HCT116 (cell line): ENCODE data around the gene ARMH3. TPM values are rescaled to one million over a fixed set of nuclear protein-coding genes. Genes with fewer than 3 reads are reported as not detected.

ENCODE experiments used
- ATAC-seq: fragments of 200-7000 bp; cut with Tn5 transposase; 2 replicates; pipeline ENCODE4 v1.9.1; 2020; ENCODE audit warnings: mild to moderate bottlenecking, moderate library complexity
- BruUV-seq: library from RNA; stranded (reverse); fragments of 400-500 nt; replicated peaks from 2 replicates; lab custom pipeline; 2021; lab: Mats Ljungman, UMichigan
- CTCF ChIA-PET: fragments of 300-600 bp; sonication (Branson Sonifier 250); formaldehyde crosslinking; loops from one replicate; lab custom pipeline; 2021; ENCODE audit warnings: antibody characterized with exemption; lab: Charles Lee
- POLR2A ChIA-PET: fragments of 300-600, 350-600 bp; sonication (Branson Sonifier 250); formaldehyde crosslinking; loops from one replicate; lab custom pipeline; 2021; ENCODE audit warnings: antibody characterized with exemption; lab: Charles Lee
- RAD21 ChIA-PET, 2 experiments: fragments of 300-600 bp; sonication (Branson Sonifier 250); formaldehyde crosslinking; loops; one replicate each; lab custom pipeline; 2023; ENCODE audit warnings: low total read pairs in 2 of 2; ENCODE audit not compliant: uncharacterized antibody in 2 of 2, unreplicated experiment in 2 of 2, low non-redundant PET in 1 of 2; lab: Charles Lee
- DNase-seq: peaks from one replicate; pipeline ENCODE4 v3.0.0-alpha.2; 2010; ENCODE audit warnings: low read depth, low spot score
- H2AFZ ChIP-seq: fragments of 200-600 bp; shearing (Covaris generic), sonication (generic); 2 replicates; pipeline ENCODE4 v1.6.1; 2017; ENCODE audit warnings: low read depth, mixed run types, mixed read lengths, antibody characterized with exemption, low read length; ENCODE audit not compliant: poor library complexity, severe bottlenecking
- H3K27ac ChIP-seq: 2 replicates; pipeline ENCODE4 v1.5.1; 2012; ENCODE audit warnings: low read depth, low read length
- H3K27me3 ChIP-seq: fragments of 200-600 bp; sonication (generic); 2 replicates; pipeline ENCODE4 v1.6.1; 2016; ENCODE audit warnings: mixed run types, low read length, mixed read lengths; ENCODE audit not compliant: insufficient read depth
- H3K36me3 ChIP-seq, 2 experiments: fragments of 200-500 bp in 1 of 2; fragments of 200-600 bp in 1 of 2; sonication (Bioruptor generic) in 1 of 2; sonication (generic) in 1 of 2; 2 replicates each; pipeline versions ENCODE4 v1.5.1 to v1.6.1; 2014 to 2016; ENCODE audit warnings: low read length in 2 of 2, inconsistent platforms in 1 of 2, mixed read lengths in 1 of 2, mixed run types in 1 of 2; ENCODE audit not compliant: insufficient read depth in 2 of 2, control insufficient read depth in 1 of 2
- H3K4me1 ChIP-seq, 2 experiments: fragments of 200-600 bp in 1 of 2; sonication (generic) in 1 of 2; 2 replicates each; pipeline versions ENCODE4 v1.5.1 to v1.6.1; 2012 to 2017; ENCODE audit warnings: low read length in 2 of 2, inconsistent platforms in 1 of 2, mild to moderate bottlenecking in 1 of 2, mixed read lengths in 1 of 2, mixed run types in 1 of 2, moderate library complexity in 1 of 2; ENCODE audit not compliant: insufficient read depth in 2 of 2, control insufficient read depth in 1 of 2
- H3K4me2 ChIP-seq: fragments of 200-600 bp; sonication (generic); 2 replicates; pipeline ENCODE4 v1.6.1; 2017; ENCODE audit warnings: mixed run types, low read length, mixed read lengths
- H3K4me3 ChIP-seq, 2 experiments: fragments of 200-600 bp in 1 of 2; sonication (generic) in 1 of 2; replicated peaks in 1 of 2; 2 replicates each; pipeline ENCODE4 v1.5.1; 2011 to 2016; ENCODE audit warnings: low read length in 2 of 2, control low read depth in 1 of 2, low read depth in 1 of 2, mild to moderate bottlenecking in 1 of 2, mixed read lengths in 1 of 2, mixed run types in 1 of 2
- H3K79me2 ChIP-seq: fragments of 200-600 bp; sonication (generic); 2 replicates; pipeline ENCODE4 v1.6.1; 2017; ENCODE audit warnings: mild to moderate bottlenecking, mixed run types, low read length, moderate library complexity, mixed read lengths; ENCODE audit not compliant: insufficient read depth
- H3K9ac ChIP-seq: fragments of 200-600 bp; sonication (generic); 2 replicates; pipeline ENCODE4 v1.6.1; 2016; ENCODE audit warnings: low read length, mixed read lengths
- H3K9me2 ChIP-seq: fragments of 200-600 bp; sonication (generic), shearing (Covaris generic); 2 replicates; pipeline ENCODE4 v1.6.1; 2017; ENCODE audit warnings: mixed run types, mild to moderate bottlenecking, moderate library complexity; ENCODE audit not compliant: insufficient read depth
- H3K9me3 ChIP-seq, 2 experiments: fragments of 200-500 bp in 1 of 2; fragments of 200-600 bp in 1 of 2; sonication (Bioruptor generic) in 1 of 2; sonication (generic) in 1 of 2; 2 replicates each; pipeline ENCODE4 v1.6.1; 2014 to 2017; ENCODE audit warnings: low read length in 2 of 2, mixed read lengths in 2 of 2, inconsistent platforms in 1 of 2, low read depth in 1 of 2, mild to moderate bottlenecking in 1 of 2, mixed run types in 1 of 2, moderate library complexity in 1 of 2; ENCODE audit not compliant: control insufficient read depth in 1 of 2, insufficient read depth in 1 of 2
- H4K20me1 ChIP-seq: fragments of 200-600 bp; sonication (generic), shearing (Covaris generic); 2 replicates; pipeline ENCODE4 v1.6.1; 2017; ENCODE audit warnings: mixed run types, mild to moderate bottlenecking, moderate library complexity; ENCODE audit not compliant: insufficient read depth
- CBX3 ChIP-seq: IDR thresholded peaks from 2 replicates; pipeline ENCODE4 v1.6.1; 2012; ENCODE audit warnings: low read depth
- CEBPB ChIP-seq: IDR thresholded peaks from 2 replicates; pipeline ENCODE4 v1.6.1; 2012; ENCODE audit warnings: low read depth
- EGR1 ChIP-seq: IDR thresholded peaks from 2 replicates; pipeline ENCODE4 v1.6.1; 2012; ENCODE audit warnings: low read depth
- EZH2phosphoT487 ChIP-seq: fragments of 200-600 bp; IDR thresholded peaks from 2 replicates; pipeline ENCODE4 v1.6.1; 2018; ENCODE audit warnings: antibody characterized with exemption, borderline replicate concordance
- FOSL1 ChIP-seq: IDR thresholded peaks from 2 replicates; pipeline ENCODE4 v1.6.1; 2012; ENCODE audit warnings: low read depth
- JUND ChIP-seq: IDR thresholded peaks from 2 replicates; pipeline ENCODE4 v1.6.1; 2012
- POLR2A ChIP-seq: IDR thresholded peaks from 2 replicates; pipeline ENCODE4 v1.7.0; 2011; ENCODE audit warnings: borderline replicate concordance; ENCODE audit not compliant: insufficient read depth, insufficient read length; ENCODE audit errors: extremely low read depth
- POLR2AphosphoS5 ChIP-seq: IDR thresholded peaks from 2 replicates; pipeline ENCODE4 v1.6.1; 2011; ENCODE audit warnings: mild to moderate bottlenecking, low read depth, low read length, moderate library complexity
- RAD21 ChIP-seq: IDR thresholded peaks from 2 replicates; pipeline ENCODE4 v1.6.1; 2012; ENCODE audit warnings: low read depth, mild to moderate bottlenecking
- SIN3A ChIP-seq: IDR thresholded peaks from 2 replicates; pipeline ENCODE4 v1.6.1; 2012; ENCODE audit warnings: low read depth
- SP1 ChIP-seq: IDR thresholded peaks from 2 replicates; pipeline ENCODE4 v1.6.1; 2012; ENCODE audit warnings: low read depth
- SRF ChIP-seq: IDR thresholded peaks from 2 replicates; pipeline ENCODE4 v1.6.1; 2012; ENCODE audit warnings: low read depth
- TCF7L2 ChIP-seq: IDR thresholded peaks from 2 replicates; pipeline ENCODE4 v1.7.0; 2011; ENCODE audit warnings: borderline replicate concordance, inconsistent platforms; ENCODE audit not compliant: insufficient read depth, insufficient read length; ENCODE audit errors: extremely low read depth
- YY1 ChIP-seq: IDR thresholded peaks from 2 replicates; pipeline ENCODE4 v1.6.1; 2011; ENCODE audit warnings: low read length, low read depth, moderate library complexity, mild to moderate bottlenecking; ENCODE audit not compliant: insufficient replicate concordance; ENCODE audit errors: extremely low read depth
- ZFX ChIP-seq: fragments of 450-650 bp; IDR thresholded peaks from 2 replicates; pipeline ENCODE4 v1.6.1; 2017
- intact Hi-C: fragments of 100-400 bp; cut with micrococcal nuclease; formaldehyde crosslinking; loops from 2 replicates; pipeline ENCODE4 v1.10.0; 2022
- total RNA-seq: library from RNA; stranded (reverse); gene quantifications from one replicate; pipeline ENCODE4 v1.2.1, GENCODE V29; 2021; ENCODE audit not compliant: unreplicated experiment
- TF ChIP-seq, protein P1 (sequence below), 3 experiments: fragments of 200-600 bp in 1 of 3; sonication (generic) in 1 of 3; IDR thresholded peaks in 2 of 3; conservative IDR thresholded peaks in 1 of 3; 2 replicates each; pipeline ENCODE4 v1.5.1; 2012 to 2017; ENCODE audit warnings: low read depth in 2 of 3, low read length in 2 of 3, antibody characterized with exemption in 1 of 3, borderline replicate concordance in 1 of 3, control low read depth in 1 of 3, mild to moderate bottlenecking in 1 of 3, mixed read lengths in 1 of 3, mixed run types in 1 of 3, moderate library complexity in 1 of 3; ENCODE audit not compliant: insufficient read depth in 1 of 3
- TF ChIP-seq, protein P2 (sequence below): IDR thresholded peaks from 2 replicates; pipeline ENCODE4 v1.6.1; 2011; ENCODE audit warnings: mild to moderate bottlenecking, low read length, moderate library complexity; ENCODE audit not compliant: insufficient replicate concordance; ENCODE audit errors: extremely low read depth
- TF ChIP-seq, protein P3 (sequence below): IDR thresholded peaks from 2 replicates; pipeline ENCODE4 v1.6.1; 2012

ARMH3 gene
- total RNA-seq, 1 experiment from 2014 or later = 30.4 TPM

DNA sequence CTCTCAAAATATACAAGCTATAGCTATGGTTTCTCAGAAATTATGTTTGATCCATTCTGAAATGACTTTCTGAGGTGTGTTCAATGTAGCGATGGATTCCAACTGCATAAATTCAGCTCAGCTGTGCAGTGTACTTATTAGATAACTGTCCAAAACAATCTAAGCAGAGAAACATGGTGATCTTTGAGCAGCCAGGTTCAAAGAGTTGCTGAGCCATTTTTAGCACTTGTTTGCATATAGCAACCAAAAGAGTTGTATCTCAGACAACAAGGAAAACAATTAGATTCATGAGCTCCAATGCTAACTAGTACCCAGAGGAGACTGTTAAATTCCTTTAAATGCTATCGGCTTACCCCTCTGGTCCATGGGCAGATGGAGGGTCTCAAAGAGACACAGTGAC is 196.4 kb downstream of the ARMH3 start:
- H2AFZ ChIP-seq = no peak overlapping the region
- no peak overlapping the region for H3K9ac ChIP-seq
- ATAC-seq = no peak
- no peak overlapping the region for H3K4me3 ChIP-seq
- H4K20me1 ChIP-seq = no peaks in the 10 kb centered on the region
- no peaks in the 10 kb centered on the region for H3K27me3 ChIP-seq
- no peak overlapping the region for H3K4me2 ChIP-seq
- ChIA-PET POLR2A (no interaction called here), RAD21 (no interaction called here), CTCF (interaction anchor here (3.9 kb wide), 1 partner anchor 19 kb away, joined by 25 read pairs; no protein-coding TSS in a partner anchor)
- H3K9me2 ChIP-seq = no peaks in the 10 kb centered on the region
- BruUV-seq = no TSS peak
- H3K4me1 ChIP-seq = peaks cover 0 to 6% of the 10 kb centered on the region in 2 experiments; a peak in 1 of 4 replicates
- intact Hi-C loops = no loop called here
- no peaks in the 10 kb centered on the region for H3K36me3 ChIP-seq
- H3K79me2 ChIP-seq = no peaks in the 10 kb centered on the region
- DNase-seq = no peak
- TF ChIP-seq EZH2phosphoT487 = no peak
- TF ChIP-seq POLR2AphosphoS5 = no peak
- TF ChIP-seq, protein P1, sequence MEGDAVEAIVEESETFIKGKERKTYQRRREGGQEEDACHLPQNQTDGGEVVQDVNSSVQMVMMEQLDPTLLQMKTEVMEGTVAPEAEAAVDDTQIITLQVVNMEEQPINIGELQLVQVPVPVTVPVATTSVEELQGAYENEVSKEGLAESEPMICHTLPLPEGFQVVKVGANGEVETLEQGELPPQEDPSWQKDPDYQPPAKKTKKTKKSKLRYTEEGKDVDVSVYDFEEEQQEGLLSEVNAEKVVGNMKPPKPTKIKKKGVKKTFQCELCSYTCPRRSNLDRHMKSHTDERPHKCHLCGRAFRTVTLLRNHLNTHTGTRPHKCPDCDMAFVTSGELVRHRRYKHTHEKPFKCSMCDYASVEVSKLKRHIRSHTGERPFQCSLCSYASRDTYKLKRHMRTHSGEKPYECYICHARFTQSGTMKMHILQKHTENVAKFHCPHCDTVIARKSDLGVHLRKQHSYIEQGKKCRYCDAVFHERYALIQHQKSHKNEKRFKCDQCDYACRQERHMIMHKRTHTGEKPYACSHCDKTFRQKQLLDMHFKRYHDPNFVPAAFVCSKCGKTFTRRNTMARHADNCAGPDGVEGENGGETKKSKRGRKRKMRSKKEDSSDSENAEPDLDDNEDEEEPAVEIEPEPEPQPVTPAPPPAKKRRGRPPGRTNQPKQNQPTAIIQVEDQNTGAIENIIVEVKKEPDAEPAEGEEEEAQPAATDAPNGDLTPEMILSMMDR (IDR thresholded peaks at IDR 0.05 in 2 of 3, conservative IDR thresholded peaks at IDR 0.05 in 1 of 3; ENCODE audit: borderline replicate concordance in 1 of 3, insufficient read depth in 1 of 3, low read depth in 2 of 3, low read length in 2 of 3) = no peak
- no peak for TF ChIP-seq EGR1
- no peak for TF ChIP-seq CEBPB
- TF ChIP-seq RAD21 = no peak
- no peak for TF ChIP-seq POLR2A
- TF ChIP-seq, protein P2, sequence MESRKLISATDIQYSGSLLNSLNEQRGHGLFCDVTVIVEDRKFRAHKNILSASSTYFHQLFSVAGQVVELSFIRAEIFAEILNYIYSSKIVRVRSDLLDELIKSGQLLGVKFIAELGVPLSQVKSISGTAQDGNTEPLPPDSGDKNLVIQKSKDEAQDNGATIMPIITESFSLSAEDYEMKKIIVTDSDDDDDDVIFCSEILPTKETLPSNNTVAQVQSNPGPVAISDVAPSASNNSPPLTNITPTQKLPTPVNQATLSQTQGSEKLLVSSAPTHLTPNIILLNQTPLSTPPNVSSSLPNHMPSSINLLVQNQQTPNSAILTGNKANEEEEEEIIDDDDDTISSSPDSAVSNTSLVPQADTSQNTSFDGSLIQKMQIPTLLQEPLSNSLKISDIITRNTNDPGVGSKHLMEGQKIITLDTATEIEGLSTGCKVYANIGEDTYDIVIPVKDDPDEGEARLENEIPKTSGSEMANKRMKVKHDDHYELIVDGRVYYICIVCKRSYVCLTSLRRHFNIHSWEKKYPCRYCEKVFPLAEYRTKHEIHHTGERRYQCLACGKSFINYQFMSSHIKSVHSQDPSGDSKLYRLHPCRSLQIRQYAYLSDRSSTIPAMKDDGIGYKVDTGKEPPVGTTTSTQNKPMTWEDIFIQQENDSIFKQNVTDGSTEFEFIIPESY = no peak
- no peak for TF ChIP-seq ZFX
- TF ChIP-seq JUND = no peak
- TF ChIP-seq SIN3A = no peak
- no peak for TF ChIP-seq TCF7L2
- no peak for TF ChIP-seq SP1
- no peak for TF ChIP-seq FOSL1
- TF ChIP-seq YY1 = no peak
- TF ChIP-seq, protein P3, sequence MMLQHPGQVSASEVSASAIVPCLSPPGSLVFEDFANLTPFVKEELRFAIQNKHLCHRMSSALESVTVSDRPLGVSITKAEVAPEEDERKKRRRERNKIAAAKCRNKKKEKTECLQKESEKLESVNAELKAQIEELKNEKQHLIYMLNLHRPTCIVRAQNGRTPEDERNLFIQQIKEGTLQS = no peak
- TF ChIP-seq CBX3 = no peak
- no peak for TF ChIP-seq SRF
- H3K9me3 ChIP-seq = peaks cover 5 to 7% of the 10 kb centered on the region in 2 experiments; a peak in 1 of 4 replicates
- no peak overlapping the region for H3K27ac ChIP-seq
